WTC11 (cell line): Measurements from ENCODE around the gene DOCK1.

Experiments
- ETV6 ChIP-seq: sonication (generic); formaldehyde crosslinking; IDR thresholded peaks from 2 replicates; pipeline ENCODE4 v1.8.1; 2022; ENCODE audit warnings: mild to moderate bottlenecking, missing genetic modification reagents
- JAZF1 ChIP-seq: fragments of 250-450 bp; sonication (Bioruptor Pico); IDR thresholded peaks from 2 replicates; pipeline ENCODE4 v1.9.0; 2021; ENCODE audit warnings: moderate library complexity, mild to moderate bottlenecking, inconsistent platforms
- MAX ChIP-seq: sonication (generic); formaldehyde crosslinking; IDR thresholded peaks from 2 replicates; pipeline ENCODE4 v1.8.0; 2022; ENCODE audit warnings: mild to moderate bottlenecking, missing genetic modification reagents
- NR2C2 ChIP-seq: sonication (generic); formaldehyde crosslinking; IDR thresholded peaks from 2 replicates; pipeline ENCODE4 v1.8.0; 2022; ENCODE audit warnings: mild to moderate bottlenecking, missing genetic modification reagents
- NR3C1 ChIP-seq: sonication (generic); formaldehyde crosslinking; conservative IDR thresholded peaks from 2 replicates; pipeline ENCODE4 v1.8.1; 2023; ENCODE audit warnings: low read depth, mild to moderate bottlenecking, missing genetic modification reagents
- RELA ChIP-seq: sonication (generic); formaldehyde crosslinking; IDR thresholded peaks from 2 replicates; pipeline ENCODE4 v1.8.1; 2022; ENCODE audit warnings: missing genetic modification reagents, mild to moderate bottlenecking, borderline replicate concordance
- TEAD4 ChIP-seq: sonication (generic); formaldehyde crosslinking; IDR thresholded peaks from 2 replicates; pipeline ENCODE4 v1.8.0; 2022; ENCODE audit warnings: mild to moderate bottlenecking, missing genetic modification reagents
- ZNF232 ChIP-seq: sonication (generic); formaldehyde crosslinking; IDR thresholded peaks from 2 replicates; pipeline ENCODE4 v1.8.0; 2022; ENCODE audit warnings: mild to moderate bottlenecking, missing genetic modification reagents
- TF ChIP-seq, protein P1 (sequence below): sonication (generic); formaldehyde crosslinking; IDR thresholded peaks from 2 replicates; pipeline ENCODE4 v1.8.0; 2023; ENCODE audit warnings: missing genetic modification reagents
- TF ChIP-seq, protein P2 (sequence below): sonication (generic); formaldehyde crosslinking; IDR thresholded peaks from 2 replicates; pipeline ENCODE4 v1.8.1; 2023; ENCODE audit warnings: mild to moderate bottlenecking, missing genetic modification reagents
- TF ChIP-seq, protein P3 (sequence below): fragments of 200-600 bp; IDR thresholded peaks from 2 replicates; pipeline ENCODE4 v1.8.0; 2022; ENCODE audit warnings: antibody characterized with exemption

DNA sequence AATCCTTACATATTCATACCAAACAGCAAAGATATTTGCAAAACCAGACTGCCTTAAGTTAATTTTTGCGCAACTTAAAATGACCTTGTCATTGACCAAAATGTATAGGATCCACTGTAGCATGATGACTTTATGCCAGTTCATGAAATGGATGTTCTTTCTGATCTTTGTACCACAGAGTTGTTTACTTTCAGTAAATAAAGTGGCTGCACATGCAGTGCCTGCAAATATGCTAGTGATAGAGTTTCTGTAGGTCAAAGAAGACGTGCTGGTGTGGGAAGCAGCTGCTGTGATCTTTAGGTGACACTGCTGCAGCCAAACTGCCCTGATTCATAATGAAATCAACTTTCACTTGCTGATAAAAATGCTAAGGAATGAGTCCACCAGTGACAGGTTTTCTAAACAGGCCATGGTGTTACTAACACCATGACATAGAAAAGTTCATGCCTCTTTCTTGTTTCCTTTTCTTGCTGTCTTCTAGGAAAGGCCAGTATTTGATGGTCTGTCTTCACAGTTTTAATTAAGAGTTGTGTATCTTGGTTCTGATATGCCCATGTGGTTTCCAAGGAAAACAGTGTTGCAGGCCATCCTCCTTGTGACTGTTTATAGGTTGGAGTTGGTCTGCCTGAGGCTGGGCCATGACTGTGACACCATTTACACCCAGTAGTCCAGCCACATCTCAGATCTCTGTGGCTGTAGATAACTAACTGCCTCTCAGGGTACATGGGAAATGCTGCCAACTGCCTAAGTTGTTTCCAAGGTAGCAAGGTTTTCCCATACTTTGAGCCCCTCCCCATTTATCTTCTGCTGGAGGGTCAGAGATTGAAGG is 228.7 kb downstream of the DOCK1 start:
- no peak for TF ChIP-seq TEAD4 (CRISPR knock-in tag)
- TF ChIP-seq, protein P1, sequence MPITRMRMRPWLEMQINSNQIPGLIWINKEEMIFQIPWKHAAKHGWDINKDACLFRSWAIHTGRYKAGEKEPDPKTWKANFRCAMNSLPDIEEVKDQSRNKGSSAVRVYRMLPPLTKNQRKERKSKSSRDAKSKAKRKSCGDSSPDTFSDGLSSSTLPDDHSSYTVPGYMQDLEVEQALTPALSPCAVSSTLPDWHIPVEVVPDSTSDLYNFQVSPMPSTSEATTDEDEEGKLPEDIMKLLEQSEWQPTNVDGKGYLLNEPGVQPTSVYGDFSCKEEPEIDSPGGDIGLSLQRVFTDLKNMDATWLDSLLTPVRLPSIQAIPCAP (CRISPR knock-in tag): no peak
- TF ChIP-seq, protein P2, sequence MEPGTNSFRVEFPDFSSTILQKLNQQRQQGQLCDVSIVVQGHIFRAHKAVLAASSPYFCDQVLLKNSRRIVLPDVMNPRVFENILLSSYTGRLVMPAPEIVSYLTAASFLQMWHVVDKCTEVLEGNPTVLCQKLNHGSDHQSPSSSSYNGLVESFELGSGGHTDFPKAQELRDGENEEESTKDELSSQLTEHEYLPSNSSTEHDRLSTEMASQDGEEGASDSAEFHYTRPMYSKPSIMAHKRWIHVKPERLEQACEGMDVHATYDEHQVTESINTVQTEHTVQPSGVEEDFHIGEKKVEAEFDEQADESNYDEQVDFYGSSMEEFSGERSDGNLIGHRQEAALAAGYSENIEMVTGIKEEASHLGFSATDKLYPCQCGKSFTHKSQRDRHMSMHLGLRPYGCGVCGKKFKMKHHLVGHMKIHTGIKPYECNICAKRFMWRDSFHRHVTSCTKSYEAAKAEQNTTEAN (CRISPR knock-in tag): no peak
- no peak for TF ChIP-seq NR3C1 (CRISPR knock-in tag)
- no peak for TF ChIP-seq ZNF232
- TF ChIP-seq RELA (CRISPR knock-in tag): no peak
- no peak for TF ChIP-seq ETV6 (CRISPR knock-in tag)
- no peak for TF ChIP-seq NR2C2 (CRISPR knock-in tag)
- TF ChIP-seq, protein P3, sequence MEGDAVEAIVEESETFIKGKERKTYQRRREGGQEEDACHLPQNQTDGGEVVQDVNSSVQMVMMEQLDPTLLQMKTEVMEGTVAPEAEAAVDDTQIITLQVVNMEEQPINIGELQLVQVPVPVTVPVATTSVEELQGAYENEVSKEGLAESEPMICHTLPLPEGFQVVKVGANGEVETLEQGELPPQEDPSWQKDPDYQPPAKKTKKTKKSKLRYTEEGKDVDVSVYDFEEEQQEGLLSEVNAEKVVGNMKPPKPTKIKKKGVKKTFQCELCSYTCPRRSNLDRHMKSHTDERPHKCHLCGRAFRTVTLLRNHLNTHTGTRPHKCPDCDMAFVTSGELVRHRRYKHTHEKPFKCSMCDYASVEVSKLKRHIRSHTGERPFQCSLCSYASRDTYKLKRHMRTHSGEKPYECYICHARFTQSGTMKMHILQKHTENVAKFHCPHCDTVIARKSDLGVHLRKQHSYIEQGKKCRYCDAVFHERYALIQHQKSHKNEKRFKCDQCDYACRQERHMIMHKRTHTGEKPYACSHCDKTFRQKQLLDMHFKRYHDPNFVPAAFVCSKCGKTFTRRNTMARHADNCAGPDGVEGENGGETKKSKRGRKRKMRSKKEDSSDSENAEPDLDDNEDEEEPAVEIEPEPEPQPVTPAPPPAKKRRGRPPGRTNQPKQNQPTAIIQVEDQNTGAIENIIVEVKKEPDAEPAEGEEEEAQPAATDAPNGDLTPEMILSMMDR: no peak
- TF ChIP-seq MAX: no peak
- no peak for TF ChIP-seq JAZF1 (CRISPR knock-in tag)
